GM23338 (cell line): ENCODE data around the gene QRICH1. TPM values are rescaled to one million over a fixed set of nuclear protein-coding genes. Genes with fewer than 3 reads are reported as not detected.

Source experiments
- ATAC-seq: fragments of 200-7000 bp; cut with Tn5 transposase; 3 replicates; pipeline ENCODE4 v1.9.1; 2020
- DNase-seq: peaks from one replicate; pipeline ENCODE4 v3.0.0-alpha.2; 2015; ENCODE audit warnings: low spot score
- H2AFZ ChIP-seq: fragments of 200-600 bp; sonication (generic); 2 replicates; pipeline ENCODE4 v1.8.0; 2016; ENCODE audit warnings: antibody characterized with exemption, mild to moderate bottlenecking, moderate library complexity
- H3F3A ChIP-seq: fragments of 200-600 bp; sonication (generic); replicated peaks from 2 replicates; pipeline ENCODE4 v1.8.0; 2017; ENCODE audit warnings: antibody characterized with exemption, mixed run types, low read depth
- H3K27ac ChIP-seq: fragments of 200-600 bp; sonication (generic); 2 replicates; pipeline ENCODE4 v1.6.1; 2016; ENCODE audit warnings: low read depth
- H3K27me3 ChIP-seq: fragments of 200-600 bp; sonication (generic); 2 replicates; pipeline ENCODE4 v1.8.0; 2016; ENCODE audit warnings: mild to moderate bottlenecking, mixed run types, moderate library complexity; ENCODE audit not compliant: insufficient read depth
- H3K36me3 ChIP-seq: fragments of 200-600 bp; sonication (generic); 2 replicates; pipeline ENCODE4 v1.8.0; 2016; ENCODE audit warnings: mild to moderate bottlenecking; ENCODE audit not compliant: insufficient read depth
- H3K4me1 ChIP-seq: fragments of 200-600 bp; sonication (generic); 2 replicates; pipeline ENCODE4 v1.8.0; 2016; ENCODE audit warnings: mild to moderate bottlenecking, moderate library complexity; ENCODE audit not compliant: insufficient read depth
- H3K4me2 ChIP-seq: fragments of 200-600 bp; sonication (generic); 2 replicates; pipeline ENCODE4 v1.7.1; 2017; ENCODE audit warnings: mixed run types
- H3K4me3 ChIP-seq: fragments of 200-600 bp; sonication (generic); 2 replicates; pipeline ENCODE4 v1.6.1; 2016; ENCODE audit warnings: mixed run types
- H3K79me2 ChIP-seq: fragments of 200-600 bp; sonication (generic); replicated peaks from 2 replicates; pipeline ENCODE4 v1.8.0; 2017; ENCODE audit warnings: mild to moderate bottlenecking; ENCODE audit not compliant: insufficient read depth
- H3K9me2 ChIP-seq: fragments of 200-600 bp; sonication (generic); 2 replicates; pipeline ENCODE4 v1.8.0; 2017; ENCODE audit not compliant: insufficient read depth
- H4K20me1 ChIP-seq: fragments of 200-600 bp; sonication (generic); replicated peaks from 2 replicates; pipeline ENCODE4 v1.8.0; 2017; ENCODE audit warnings: mild to moderate bottlenecking; ENCODE audit not compliant: insufficient read depth
- H3K27ac Mint-ChIP-seq: 2 replicates; pipeline ENCODE4 v1.8.0; 2020; ENCODE audit warnings: inconsistent platforms, mild to moderate bottlenecking, moderate library complexity, mixed read lengths
- H3K27me3 Mint-ChIP-seq: 3 replicates; pipeline ENCODE4 v1.8.0; 2022; ENCODE audit warnings: low read depth, mild to moderate bottlenecking, moderate library complexity, mixed read lengths, inconsistent platforms; ENCODE audit not compliant: insufficient read depth, poor library complexity
- H3K36me3 Mint-ChIP-seq: 3 replicates; pipeline ENCODE4 v1.8.0; 2021; ENCODE audit warnings: low read depth, mild to moderate bottlenecking, inconsistent platforms, moderate library complexity, mixed read lengths
- H3K4me1 Mint-ChIP-seq: 3 replicates; pipeline ENCODE4 v1.8.0; 2020; ENCODE audit warnings: mild to moderate bottlenecking, inconsistent platforms, mixed read lengths
- H3K4me3 Mint-ChIP-seq: 3 replicates; pipeline ENCODE4 v1.8.0; 2021; ENCODE audit warnings: moderate library complexity, mild to moderate bottlenecking, inconsistent platforms, mixed read lengths
- H3K9me3 Mint-ChIP-seq: 3 replicates; pipeline ENCODE4 v1.8.0; 2020; ENCODE audit warnings: moderate library complexity, mild to moderate bottlenecking, inconsistent platforms, mixed read lengths
- CREB1 ChIP-seq: fragments of 250-450 bp; sonication (Bioruptor Pico); IDR thresholded peaks from 2 replicates; pipeline ENCODE4 v1.5.0; 2020; ENCODE audit warnings: low read depth, mild to moderate bottlenecking, moderate library complexity
- EZH2 ChIP-seq: fragments of 200-600 bp; sonication (generic); IDR thresholded peaks from one replicate; pipeline ENCODE4 v1.8.0; 2017; ENCODE audit warnings: antibody characterized with exemption, mild to moderate bottlenecking, low read depth; ENCODE audit not compliant: unreplicated experiment
- EZH2phosphoT487 ChIP-seq: fragments of 200-600 bp; sonication (generic); IDR thresholded peaks from one replicate; pipeline ENCODE4 v1.8.1; 2018; ENCODE audit warnings: antibody characterized with exemption; ENCODE audit not compliant: unreplicated experiment
- JUNB ChIP-seq: IDR thresholded peaks from one replicate; pipeline ENCODE4 v1.6.1; 2016; ENCODE audit warnings: antibody characterized with exemption; ENCODE audit not compliant: unreplicated experiment
- NANOG ChIP-seq: IDR thresholded peaks from 2 replicates; pipeline ENCODE4 v1.6.1; 2016; ENCODE audit warnings: antibody characterized with exemption, borderline replicate concordance
- REST ChIP-seq: IDR thresholded peaks from one replicate; pipeline ENCODE4 v1.6.1; 2018; ENCODE audit warnings: antibody characterized with exemption; ENCODE audit not compliant: unreplicated experiment
- STAT1 ChIP-seq: IDR thresholded peaks from one replicate; pipeline ENCODE4 v1.6.1; 2016; ENCODE audit warnings: antibody characterized with exemption; ENCODE audit not compliant: unreplicated experiment
- ZNF114 ChIP-seq: fragments of 250-450 bp; sonication (Bioruptor Pico); IDR thresholded peaks from 2 replicates; pipeline ENCODE4 v1.5.0; 2020; ENCODE audit warnings: mild to moderate bottlenecking, moderate library complexity
- polyA plus RNA-seq: library from polyadenylated mRNA; unstranded; fragments of >200 nt; fragmentation: Nextera tagmentation; extraction: Ambion mirVana; gene quantifications from 2 replicates; pipeline ENCODE4 v1.2.1, GENCODE V29; 2016
- total RNA-seq: library from RNA; depleted of rRNA; stranded (reverse); fragments of >200 nt; shearing (Covaris generic); gene quantifications from 2 replicates; pipeline ENCODE4 v1.2.3, GENCODE V29; 2014
- TF ChIP-seq, protein P1 (sequence below): IDR thresholded peaks from 2 replicates; pipeline ENCODE4 v1.6.1; 2016; ENCODE audit warnings: antibody characterized with exemption
- TF ChIP-seq, protein P2 (sequence below), 2 experiments: fragments of 200-600 bp in 1 of 2; sonication (generic) in 1 of 2; conservative IDR thresholded peaks; 2 replicates each; pipeline versions ENCODE4 v1.5.1 to v1.6.1; 2016 to 2017; ENCODE audit warnings: antibody characterized with exemption in 2 of 2, low read depth in 2 of 2, mild to moderate bottlenecking in 2 of 2, moderate library complexity in 1 of 2
- TF ChIP-seq, protein P3 (sequence below): fragments of 250-450 bp; sonication (Bioruptor Pico); IDR thresholded peaks from 2 replicates; pipeline ENCODE4 v1.5.0; 2020; ENCODE audit warnings: mild to moderate bottlenecking, moderate library complexity

Gene QRICH1
- total and polyA plus RNA-seq, 2 experiments from 2014 or later = 66.9 to 149 TPM

GRCh38 chr3:49079270-49079669 is 14.6 kb downstream of the QRICH1 start (continued):
- TF ChIP-seq, protein P1, sequence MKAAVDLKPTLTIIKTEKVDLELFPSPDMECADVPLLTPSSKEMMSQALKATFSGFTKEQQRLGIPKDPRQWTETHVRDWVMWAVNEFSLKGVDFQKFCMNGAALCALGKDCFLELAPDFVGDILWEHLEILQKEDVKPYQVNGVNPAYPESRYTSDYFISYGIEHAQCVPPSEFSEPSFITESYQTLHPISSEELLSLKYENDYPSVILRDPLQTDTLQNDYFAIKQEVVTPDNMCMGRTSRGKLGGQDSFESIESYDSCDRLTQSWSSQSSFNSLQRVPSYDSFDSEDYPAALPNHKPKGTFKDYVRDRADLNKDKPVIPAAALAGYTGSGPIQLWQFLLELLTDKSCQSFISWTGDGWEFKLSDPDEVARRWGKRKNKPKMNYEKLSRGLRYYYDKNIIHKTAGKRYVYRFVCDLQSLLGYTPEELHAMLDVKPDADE = no peak
- TF ChIP-seq EZH2phosphoT487 = no peak

DNA sequence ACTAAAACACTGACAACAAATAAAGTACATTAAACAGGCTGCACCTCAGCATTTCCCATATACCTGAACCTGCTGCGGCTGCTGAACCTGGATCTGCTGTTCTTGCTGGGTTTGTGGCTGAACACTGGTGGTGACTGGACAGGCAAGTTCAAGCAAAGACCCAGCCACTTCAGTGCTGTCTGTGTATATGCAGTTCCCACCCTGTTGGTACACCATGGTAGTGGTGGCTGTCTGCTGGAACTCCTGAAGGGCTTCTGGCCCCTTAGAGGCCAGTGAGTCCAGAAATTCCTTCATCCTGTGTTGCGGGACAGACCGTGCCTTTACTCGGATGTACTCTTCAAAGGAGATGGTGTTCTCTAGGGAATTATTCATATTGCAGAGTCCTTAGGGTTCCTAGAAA is 17.2 kb downstream of the QRICH1 start:
- Mint-ChIP-seq H3K4me3 (no peak overlapping the region), H3K4me1 (peaks cover 2% of the 10 kb centered on the region; the same call in 1 of the 3 replicates), H3K27me3 (peaks cover 1% of the 10 kb centered on the region), H3K27ac (no peak overlapping the region), H3K9me3 (no peaks in the 10 kb centered on the region), H3K36me3 (peaks cover 61% of the 10 kb centered on the region)
- H3K4me3 ChIP-seq = no peak overlapping the region
- no peaks in the 10 kb centered on the region for H3K4me1 ChIP-seq
- H3K36me3 ChIP-seq = peaks cover 46% of the 10 kb centered on the region
- 0 out of 2 replicates have a peak overlapping the region, but pooled peaks have one; percentile 69 for H3K27ac ChIP-seq
- H3K9me2 ChIP-seq = no peaks in the 10 kb centered on the region
- H3F3A ChIP-seq = no peaks in the 10 kb centered on the region
- peaks cover 86% of the 10 kb centered on the region for H3K79me2 ChIP-seq
- H3K27me3 ChIP-seq = no peaks in the 10 kb centered on the region
- H4K20me1 ChIP-seq = peaks cover 35% of the 10 kb centered on the region
- ATAC-seq = no peak
- no peak overlapping the region for H2AFZ ChIP-seq
- no peak overlapping the region for H3K4me2 ChIP-seq
- no peak for DNase-seq
- TF ChIP-seq EZH2phosphoT487 (no peak), ZNF114 (CRISPR knock-in tag) (no peak), CREB1 (no peak), NANOG (no peak), REST (no peak), STAT1 (no peak), EZH2 (no peak), JUNB (no peak)
- TF ChIP-seq, protein P2, sequence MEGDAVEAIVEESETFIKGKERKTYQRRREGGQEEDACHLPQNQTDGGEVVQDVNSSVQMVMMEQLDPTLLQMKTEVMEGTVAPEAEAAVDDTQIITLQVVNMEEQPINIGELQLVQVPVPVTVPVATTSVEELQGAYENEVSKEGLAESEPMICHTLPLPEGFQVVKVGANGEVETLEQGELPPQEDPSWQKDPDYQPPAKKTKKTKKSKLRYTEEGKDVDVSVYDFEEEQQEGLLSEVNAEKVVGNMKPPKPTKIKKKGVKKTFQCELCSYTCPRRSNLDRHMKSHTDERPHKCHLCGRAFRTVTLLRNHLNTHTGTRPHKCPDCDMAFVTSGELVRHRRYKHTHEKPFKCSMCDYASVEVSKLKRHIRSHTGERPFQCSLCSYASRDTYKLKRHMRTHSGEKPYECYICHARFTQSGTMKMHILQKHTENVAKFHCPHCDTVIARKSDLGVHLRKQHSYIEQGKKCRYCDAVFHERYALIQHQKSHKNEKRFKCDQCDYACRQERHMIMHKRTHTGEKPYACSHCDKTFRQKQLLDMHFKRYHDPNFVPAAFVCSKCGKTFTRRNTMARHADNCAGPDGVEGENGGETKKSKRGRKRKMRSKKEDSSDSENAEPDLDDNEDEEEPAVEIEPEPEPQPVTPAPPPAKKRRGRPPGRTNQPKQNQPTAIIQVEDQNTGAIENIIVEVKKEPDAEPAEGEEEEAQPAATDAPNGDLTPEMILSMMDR (conservative IDR thresholded peaks at IDR 0.05; ENCODE audit: low read depth in 2 of 2) = no peak
- TF ChIP-seq, protein P3, sequence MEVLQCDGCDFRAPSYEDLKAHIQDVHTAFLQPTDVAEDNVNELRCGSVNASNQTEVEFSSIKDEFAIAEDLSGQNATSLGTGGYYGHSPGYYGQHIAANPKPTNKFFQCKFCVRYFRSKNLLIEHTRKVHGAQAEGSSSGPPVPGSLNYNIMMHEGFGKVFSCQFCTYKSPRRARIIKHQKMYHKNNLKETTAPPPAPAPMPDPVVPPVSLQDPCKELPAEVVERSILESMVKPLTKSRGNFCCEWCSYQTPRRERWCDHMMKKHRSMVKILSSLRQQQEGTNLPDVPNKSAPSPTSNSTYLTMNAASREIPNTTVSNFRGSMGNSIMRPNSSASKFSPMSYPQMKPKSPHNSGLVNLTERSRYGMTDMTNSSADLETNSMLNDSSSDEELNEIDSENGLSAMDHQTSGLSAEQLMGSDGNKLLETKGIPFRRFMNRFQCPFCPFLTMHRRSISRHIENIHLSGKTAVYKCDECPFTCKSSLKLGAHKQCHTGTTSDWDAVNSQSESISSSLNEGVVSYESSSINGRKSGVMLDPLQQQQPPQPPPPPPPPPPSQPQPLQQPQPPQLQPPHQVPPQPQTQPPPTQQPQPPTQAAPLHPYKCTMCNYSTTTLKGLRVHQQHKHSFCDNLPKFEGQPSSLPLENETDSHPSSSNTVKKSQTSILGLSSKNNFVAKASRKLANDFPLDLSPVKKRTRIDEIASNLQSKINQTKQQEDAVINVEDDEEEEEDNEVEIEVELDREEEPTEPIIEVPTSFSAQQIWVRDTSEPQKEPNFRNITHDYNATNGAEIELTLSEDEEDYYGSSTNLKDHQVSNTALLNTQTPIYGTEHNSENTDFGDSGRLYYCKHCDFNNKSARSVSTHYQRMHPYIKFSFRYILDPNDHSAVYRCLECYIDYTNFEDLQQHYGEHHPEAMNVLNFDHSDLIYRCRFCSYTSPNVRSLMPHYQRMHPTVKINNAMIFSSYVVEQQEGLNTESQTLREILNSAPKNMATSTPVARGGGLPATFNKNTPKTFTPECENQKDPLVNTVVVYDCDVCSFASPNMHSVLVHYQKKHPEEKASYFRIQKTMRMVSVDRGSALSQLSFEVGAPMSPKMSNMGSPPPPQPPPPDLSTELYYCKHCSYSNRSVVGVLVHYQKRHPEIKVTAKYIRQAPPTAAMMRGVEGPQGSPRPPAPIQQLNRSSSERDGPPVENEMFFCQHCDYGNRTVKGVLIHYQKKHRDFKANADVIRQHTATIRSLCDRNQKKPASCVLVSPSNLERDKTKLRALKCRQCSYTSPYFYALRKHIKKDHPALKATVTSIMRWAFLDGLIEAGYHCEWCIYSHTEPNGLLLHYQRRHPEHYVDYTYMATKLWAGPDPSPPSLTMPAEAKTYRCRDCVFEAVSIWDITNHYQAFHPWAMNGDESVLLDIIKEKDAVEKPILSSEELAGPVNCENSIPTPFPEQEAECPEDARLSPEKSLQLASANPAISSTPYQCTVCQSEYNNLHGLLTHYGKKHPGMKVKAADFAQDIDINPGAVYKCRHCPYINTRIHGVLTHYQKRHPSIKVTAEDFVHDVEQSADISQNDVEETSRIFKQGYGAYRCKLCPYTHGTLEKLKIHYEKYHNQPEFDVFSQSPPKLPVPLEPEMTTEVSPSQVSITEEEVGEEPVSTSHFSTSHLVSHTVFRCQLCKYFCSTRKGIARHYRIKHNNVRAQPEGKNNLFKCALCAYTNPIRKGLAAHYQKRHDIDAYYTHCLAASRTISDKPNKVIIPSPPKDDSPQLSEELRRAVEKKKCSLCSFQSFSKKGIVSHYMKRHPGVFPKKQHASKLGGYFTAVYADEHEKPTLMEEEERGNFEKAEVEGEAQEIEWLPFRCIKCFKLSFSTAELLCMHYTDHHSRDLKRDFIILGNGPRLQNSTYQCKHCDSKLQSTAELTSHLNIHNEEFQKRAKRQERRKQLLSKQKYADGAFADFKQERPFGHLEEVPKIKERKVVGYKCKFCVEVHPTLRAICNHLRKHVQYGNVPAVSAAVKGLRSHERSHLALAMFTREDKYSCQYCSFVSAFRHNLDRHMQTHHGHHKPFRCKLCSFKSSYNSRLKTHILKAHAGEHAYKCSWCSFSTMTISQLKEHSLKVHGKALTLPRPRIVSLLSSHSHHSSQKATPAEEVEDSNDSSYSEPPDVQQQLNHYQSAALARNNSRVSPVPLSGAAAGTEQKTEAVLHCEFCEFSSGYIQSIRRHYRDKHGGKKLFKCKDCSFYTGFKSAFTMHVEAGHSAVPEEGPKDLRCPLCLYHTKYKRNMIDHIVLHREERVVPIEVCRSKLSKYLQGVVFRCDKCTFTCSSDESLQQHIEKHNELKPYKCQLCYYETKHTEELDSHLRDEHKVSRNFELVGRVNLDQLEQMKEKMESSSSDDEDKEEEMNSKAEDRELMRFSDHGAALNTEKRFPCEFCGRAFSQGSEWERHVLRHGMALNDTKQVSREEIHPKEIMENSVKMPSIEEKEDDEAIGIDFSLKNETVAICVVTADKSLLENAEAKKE (CRISPR knock-in tag) = no peak
- TF ChIP-seq, protein P1 = no peak
